ENCODE measurements around the gene UHRF2. TPM values are rescaled to one million over a fixed set of nuclear protein-coding genes. Genes with fewer than 3 reads are reported as not detected.
"Not testable (repeated sequence)": the region's sequence is repeated elsewhere in the genome, so short reads cannot be mapped to it uniquely, and the experiment has no call there.

UHRF2 gene
- 54.6 and 58.3 TPM in 2 replicates for total RNA-seq (2022)
- percentile 90 among the genes with signal in this experiment for Bru-seq, nascent RNA
- BruChase-seq, experiment 1, labeled RNA remaining after a 6-hour chase, result percentile 76 among the genes with signal in this experiment
- BruChase-seq, experiment 2, labeled RNA remaining after a 2-hour chase, result percentile 81 among the genes with signal in this experiment
- long read RNA-seq, transcript UHRF2-201 (16 exons, 3,452 nt), result major isoform, 24 of 97 reads
- long read RNA-seq, partial matches to known transcripts, result 11 of 97 reads
- long read RNA-seq, other reads (novel, unspliced or antisense), result 62 of 97 reads

- peak within 1 kb of the TSS; percentile 81 for H3K4me3 Mint-ChIP-seq (ENCODE audit: unreplicated experiment)
- H3K27ac Mint-ChIP-seq (ENCODE audit: low read depth, unreplicated experiment), result peak within 1 kb of the TSS; percentile 87
- intact Hi-C loops (cut with micrococcal nuclease), result loop anchor here (5.0 kb wide), 1 partner anchor 270 kb away; no protein-coding TSS in a partner anchor
- peaks cover 5% of the 10 kb centered on the region for H3K36me3 Mint-ChIP-seq (ENCODE audit: insufficient read depth, unreplicated experiment)
- ChIA-PET POLR2A (interaction anchor here (0.6 to 5.2 kb wide), 22 partner anchors 10 to 533 kb away, joined by 3 to 54 read pairs (median 7); partner anchors contain the start of gene KDM4C), CTCF (interaction anchor here (0.5 to 2.6 kb wide), 9 partner anchors 11 to 929 kb away, joined by 3 to 11 read pairs (median 3); no protein-coding TSS in a partner anchor)
- no peak for TF ChIP-seq CTCF (IDR thresholded peaks at IDR 0.05; ENCODE audit: unreplicated experiment)
- TSS peak; percentile 95 for BruUV-seq (replicated peaks)
- no peaks in the 10 kb centered on the region for H3K9me3 Mint-ChIP-seq (ENCODE audit: unreplicated experiment)
- H3K4me1 Mint-ChIP-seq (ENCODE audit: insufficient read depth, unreplicated experiment), result peaks cover 19% of the 10 kb centered on the region
- no peaks in the 10 kb centered on the region for H3K27me3 Mint-ChIP-seq (ENCODE audit: insufficient read depth, unreplicated experiment)
- DNase-seq (ENCODE audit: unreplicated experiment), result peak; percentile 98
These were observed at the start of gene UHRF2 for GRCh38 chr9:6412487-6413364. Gene UHRF2, plus strand, starts transcription at chr9:6413199. Its CDS starts 292 bp downstream, at chr9:6413491.

DNA sequence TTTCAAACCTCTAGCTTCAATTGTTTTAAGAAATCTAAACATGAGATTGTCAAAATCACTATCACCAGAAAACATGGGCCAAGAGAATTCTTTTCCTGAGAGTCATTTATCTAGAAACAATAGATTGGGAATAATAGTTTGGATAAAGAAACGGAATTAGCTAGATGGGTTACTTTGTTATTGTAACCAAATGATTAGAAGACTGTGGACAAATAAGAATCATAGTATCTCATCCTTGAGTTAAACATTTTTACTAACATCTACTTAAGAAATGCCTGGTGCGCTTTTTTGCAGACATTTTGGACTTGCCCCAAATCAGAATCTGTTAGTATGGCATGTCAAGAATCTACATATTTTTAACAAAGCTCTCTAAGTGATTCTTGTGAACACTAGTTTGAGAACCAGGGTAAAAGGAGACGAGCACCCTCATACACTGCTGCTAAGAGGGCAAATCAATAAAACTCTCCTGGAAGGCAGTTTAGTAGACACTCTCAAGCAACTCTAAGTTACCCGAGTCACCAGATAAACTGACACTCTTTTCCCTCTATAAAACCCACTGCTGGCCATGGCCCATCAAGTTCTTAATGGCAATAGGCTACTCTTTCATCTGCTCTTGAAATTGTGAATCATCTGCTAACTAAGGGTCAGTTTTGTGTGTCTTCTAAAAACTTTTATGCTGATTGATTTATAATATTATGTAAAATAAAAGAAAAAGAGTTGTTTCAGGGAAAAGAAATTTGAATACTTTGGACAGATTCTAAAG is 45.7 kb upstream of the UHRF2 start:
- no peaks in the 10 kb centered on the region for H3K27me3 Mint-ChIP-seq (ENCODE audit: insufficient read depth, unreplicated experiment)
- BruUV-seq (replicated peaks), result no TSS peak
- H3K36me3 Mint-ChIP-seq (ENCODE audit: insufficient read depth, unreplicated experiment), result no peaks in the 10 kb centered on the region
- intact Hi-C loops (cut with micrococcal nuclease), result no loop called here
- no peaks in the 10 kb centered on the region for H3K9me3 Mint-ChIP-seq (ENCODE audit: unreplicated experiment)
- no peaks in the 10 kb centered on the region for H3K4me1 Mint-ChIP-seq (ENCODE audit: insufficient read depth, unreplicated experiment)
- H3K27ac Mint-ChIP-seq (ENCODE audit: low read depth, unreplicated experiment), result no peak overlapping the region
- POLR2A ChIA-PET, result interaction anchor here (0.7 kb wide), 1 partner anchor 47 kb away, joined by 3 read pairs; no protein-coding TSS in a partner anchor
- TF ChIP-seq CTCF (IDR thresholded peaks at IDR 0.05; ENCODE audit: unreplicated experiment), result no peak
- H3K4me3 Mint-ChIP-seq (ENCODE audit: unreplicated experiment), result no peak overlapping the region
- CTCF ChIA-PET, result interaction anchor here (1.2 kb wide), 1 partner anchor 9 kb away, joined by 4 read pairs; no protein-coding TSS in a partner anchor
- DNase-seq (ENCODE audit: unreplicated experiment), result no peak

DNA sequence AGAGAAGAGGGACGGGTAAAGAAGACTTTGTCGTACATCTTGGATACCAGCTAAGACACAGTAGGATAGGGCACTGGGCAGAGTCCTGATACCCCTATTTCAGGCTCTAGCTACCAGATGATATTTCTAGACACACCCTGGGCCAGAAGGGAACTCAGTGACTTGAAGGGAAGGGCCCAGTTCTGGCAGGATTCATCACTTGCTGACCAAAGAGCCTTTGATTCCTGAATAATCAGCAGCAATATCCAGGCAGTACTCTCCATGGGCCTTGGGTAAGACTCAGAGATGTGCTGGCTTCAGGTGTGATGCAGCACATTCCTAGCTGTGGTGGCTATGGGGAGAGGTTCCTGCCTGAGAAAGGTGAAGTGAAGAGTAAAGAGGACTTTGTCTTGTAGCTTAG is 44.2 kb upstream of the UHRF2 start:
- DNase-seq (ENCODE audit: unreplicated experiment), result no peak
- Mint-ChIP-seq H3K27ac (ENCODE audit: low read depth, unreplicated experiment) (no peak overlapping the region), H3K4me3 (ENCODE audit: unreplicated experiment) (no peak overlapping the region), H3K4me1 (ENCODE audit: insufficient read depth, unreplicated experiment) (no peaks in the 10 kb centered on the region), H3K27me3 (ENCODE audit: insufficient read depth, unreplicated experiment) (no peaks in the 10 kb centered on the region), H3K9me3 (ENCODE audit: unreplicated experiment) (no peaks in the 10 kb centered on the region), H3K36me3 (ENCODE audit: insufficient read depth, unreplicated experiment) (no peaks in the 10 kb centered on the region)
- CTCF ChIA-PET, result interaction anchor here (1.8 kb wide), 1 partner anchor 199 kb away, joined by 5 read pairs; no protein-coding TSS in a partner anchor
- POLR2A ChIA-PET, result interaction anchor here (1.1 to 1.4 kb wide), 2 partner anchors 12 to 740 kb away, joined by 3 to 4 read pairs; partner anchors contain the start of gene RIC1
- no TSS peak for BruUV-seq (replicated peaks)
- intact Hi-C loops (cut with micrococcal nuclease), result no loop called here
- TF ChIP-seq CTCF (IDR thresholded peaks at IDR 0.05; ENCODE audit: unreplicated experiment), result no peak

GRCh38 chr9:6381477-6382012 is 31.5 kb upstream of the UHRF2 start:
- POLR2A ChIA-PET, result interaction anchor here (0.6 kb wide), 1 partner anchor 34 kb away, joined by 3 read pairs; no protein-coding TSS in a partner anchor
- H3K4me3 Mint-ChIP-seq (ENCODE audit: unreplicated experiment); DNase-seq (ENCODE audit: unreplicated experiment); CTCF ChIA-PET; H3K27me3 Mint-ChIP-seq (ENCODE audit: insufficient read depth, unreplicated experiment); H3K27ac Mint-ChIP-seq (ENCODE audit: low read depth, unreplicated experiment); H3K36me3 Mint-ChIP-seq (ENCODE audit: insufficient read depth, unreplicated experiment); intact Hi-C loops (cut with micrococcal nuclease); BruUV-seq (replicated peaks): not testable (repeated sequence)
- H3K9me3 Mint-ChIP-seq (ENCODE audit: unreplicated experiment), result peaks cover 14% of the 10 kb centered on the region
- peaks cover 27% of the 10 kb centered on the region for H3K4me1 Mint-ChIP-seq (ENCODE audit: insufficient read depth, unreplicated experiment)

Data from MCF 10A (cell line).